ENCODE measurements around the gene PRRC1. TPM values are rescaled to one million over a fixed set of nuclear protein-coding genes. Genes with fewer than 3 reads are reported as not detected.
"Not testable (repeated sequence)": the region's sequence is repeated elsewhere in the genome, so short reads cannot be mapped to it uniquely, and the experiment has no call there.

PRRC1 gene
- total RNA-seq, 2 experiments from 2014 or later: 39.4 to 44.0 TPM

- H3K9me3 Mint-ChIP-seq: peaks cover 7% of the 10 kb centered on the region
- POLR2A ChIA-PET: no interaction called here
- no peak for DNase-seq
- CTCF ChIA-PET: no interaction called here
- intact Hi-C loops (cut with micrococcal nuclease): loop anchor here (2.0 to 10.0 kb wide), 3 partner anchors 481 to 1579 kb away; partner anchors contain the start of genes ISOC1 and MARCHF3
- no peak overlapping the region for H3K27ac Mint-ChIP-seq
- peaks cover 14% of the 10 kb centered on the region for H3K27me3 Mint-ChIP-seq
- H3K36me3 Mint-ChIP-seq: peaks cover 21% of the 10 kb centered on the region
- no peak overlapping the region for H3K4me3 Mint-ChIP-seq
- peaks cover 27% of the 10 kb centered on the region for H3K4me1 Mint-ChIP-seq (ENCODE audit: low read depth)
These were observed 1.6 kb upstream of the PRRC1 start for GRCh38 chr5:127515693-127516440.

- H3K27me3 Mint-ChIP-seq: peaks cover 5% of the 10 kb centered on the region
- POLR2A ChIA-PET: interaction anchor here (0.9 kb wide), 1 partner anchor 739 kb away, joined by 5 read pairs; no protein-coding TSS in a partner anchor
These were observed 345 bp upstream of the PRRC1 start for GRCh38 chr5:127517110-127517479.

GRCh38 chr5:127518319-127518621, 830 bp downstream of the PRRC1 start:
- Mint-ChIP-seq H3K4me1 (ENCODE audit: low read depth) (peaks cover 33% of the 10 kb centered on the region), H3K4me3 (peak overlapping the region; percentile 84), H3K27me3 (peaks cover 2% of the 10 kb centered on the region), H3K9me3 (peaks cover 18% of the 10 kb centered on the region), H3K36me3 (peaks cover 34% of the 10 kb centered on the region), H3K27ac (peak overlapping the region; percentile 50)
- intact Hi-C loops (cut with micrococcal nuclease): loop anchor here (10.0 kb wide), 1 partner anchor 483 kb away; the partner anchor contains the start of gene MARCHF3
- DNase-seq: no peak
- ChIA-PET POLR2A (no interaction called here), CTCF (interaction anchor here (1.5 kb wide), 1 partner anchor 19 kb away, joined by 4 read pairs; no protein-coding TSS in a partner anchor)

More at GRCh38 chr5:127517110-127517479, 345 bp upstream of the PRRC1 start:
- peak overlapping the region; percentile 72 for H3K4me3 Mint-ChIP-seq
- CTCF ChIA-PET: interaction anchor here (1.5 kb wide), 1 partner anchor 20 kb away, joined by 4 read pairs; no protein-coding TSS in a partner anchor
- H3K4me1 Mint-ChIP-seq (ENCODE audit: low read depth): peaks cover 33% of the 10 kb centered on the region
- DNase-seq: no peak
- H3K27ac Mint-ChIP-seq: peak overlapping the region; percentile 38
- intact Hi-C loops (cut with micrococcal nuclease): loop anchor here (1.0 to 10.0 kb wide), 4 partner anchors 482 to 1578 kb away; partner anchors contain the start of genes ISOC1, MARCHF3 and SLC12A2
- H3K36me3 Mint-ChIP-seq: peaks cover 31% of the 10 kb centered on the region
- peaks cover 18% of the 10 kb centered on the region for H3K9me3 Mint-ChIP-seq

- intact Hi-C loops (cut with micrococcal nuclease): loop anchor here (10.0 kb wide), 1 partner anchor 485 kb away; the partner anchor contains the start of gene MARCHF3
- DNase-seq: no peak
- POLR2A ChIA-PET: no interaction called here
- peaks cover under 1% of the 10 kb centered on the region for H3K27me3 Mint-ChIP-seq
- no peak overlapping the region for H3K4me3 Mint-ChIP-seq
- H3K4me1 Mint-ChIP-seq (ENCODE audit: low read depth): peaks cover 33% of the 10 kb centered on the region
- CTCF ChIA-PET: no interaction called here
- no peak overlapping the region for H3K27ac Mint-ChIP-seq
- H3K36me3 Mint-ChIP-seq: peaks cover 38% of the 10 kb centered on the region
- H3K9me3 Mint-ChIP-seq: peaks cover 18% of the 10 kb centered on the region
These were observed 2.1 kb downstream of the PRRC1 start for GRCh38 chr5:127519527-127519926.

GRCh38 chr5:127521138-127521770, 3.8 kb downstream of the PRRC1 start:
- H3K27me3 Mint-ChIP-seq: no peaks in the 10 kb centered on the region
- CTCF ChIA-PET: no interaction called here
- H3K4me1 Mint-ChIP-seq (ENCODE audit: low read depth): peaks cover 33% of the 10 kb centered on the region
- peaks cover 46% of the 10 kb centered on the region for H3K36me3 Mint-ChIP-seq
- H3K27ac Mint-ChIP-seq: no peak overlapping the region
- POLR2A ChIA-PET: no interaction called here
- intact Hi-C loops (cut with micrococcal nuclease): no loop called here
- peaks cover 18% of the 10 kb centered on the region for H3K9me3 Mint-ChIP-seq
- no peak overlapping the region for H3K4me3 Mint-ChIP-seq
- DNase-seq: no peak

GRCh38 chr5:127525181-127525580, 7.7 kb downstream of the PRRC1 start:
- ChIA-PET CTCF (no interaction called here), POLR2A (no interaction called here)
- intact Hi-C loops (cut with micrococcal nuclease): no loop called here

GRCh38 chr5:127529904-127530682, 12.7 kb downstream of the PRRC1 start:
- Mint-ChIP-seq H3K4me1 (ENCODE audit: low read depth) (no peaks in the 10 kb centered on the region), H3K27ac (no peak overlapping the region), H3K27me3 (no peaks in the 10 kb centered on the region), H3K9me3 (no peaks in the 10 kb centered on the region), H3K36me3 (peaks cover 46% of the 10 kb centered on the region), H3K4me3 (no peak overlapping the region)
- ChIA-PET CTCF (no interaction called here), POLR2A (no interaction called here)
- intact Hi-C loops (cut with micrococcal nuclease): no loop called here
- DNase-seq: no peak

More at GRCh38 chr5:127525181-127525580, 7.7 kb downstream of the PRRC1 start:
- peaks cover 17% of the 10 kb centered on the region for H3K9me3 Mint-ChIP-seq
- no peak overlapping the region for H3K27ac Mint-ChIP-seq
- H3K36me3 Mint-ChIP-seq: peaks cover 50% of the 10 kb centered on the region
- no peak overlapping the region for H3K4me3 Mint-ChIP-seq
- no peaks in the 10 kb centered on the region for H3K27me3 Mint-ChIP-seq
- peaks cover 11% of the 10 kb centered on the region for H3K4me1 Mint-ChIP-seq (ENCODE audit: low read depth)
- no peak for DNase-seq

GRCh38 chr5:127536687-127537086, 19.2 kb downstream of the PRRC1 start:
- Mint-ChIP-seq H3K4me1 (ENCODE audit: low read depth) (no peaks in the 10 kb centered on the region), H3K9me3 (no peaks in the 10 kb centered on the region), H3K36me3 (peaks cover 52% of the 10 kb centered on the region), H3K4me3 (no peak overlapping the region), H3K27ac (no peak overlapping the region), H3K27me3 (no peaks in the 10 kb centered on the region)
- no peak for DNase-seq
- intact Hi-C loops (cut with micrococcal nuclease): no loop called here
- POLR2A ChIA-PET: no interaction called here
- CTCF ChIA-PET: interaction anchor here (1.5 to 1.8 kb wide), 2 partner anchors 19 to 27 kb away, joined by 4 to 5 read pairs; partner anchors contain the start of gene PRRC1

- POLR2A ChIA-PET; CTCF ChIA-PET; H3K4me3 Mint-ChIP-seq; H3K4me1 Mint-ChIP-seq (ENCODE audit: low read depth); H3K27ac Mint-ChIP-seq; intact Hi-C loops (cut with micrococcal nuclease); H3K9me3 Mint-ChIP-seq; H3K27me3 Mint-ChIP-seq; DNase-seq: not testable (repeated sequence)
- H3K36me3 Mint-ChIP-seq: peaks cover 41% of the 10 kb centered on the region
These were observed 23.1 kb downstream of the PRRC1 start for GRCh38 chr5:127540553-127540952.

GRCh38 chr5:127545249-127545648, 27.8 kb downstream of the PRRC1 start:
- H3K9me3 Mint-ChIP-seq; H3K27me3 Mint-ChIP-seq; H3K27ac Mint-ChIP-seq; H3K4me3 Mint-ChIP-seq; DNase-seq; intact Hi-C loops (cut with micrococcal nuclease); H3K4me1 Mint-ChIP-seq (ENCODE audit: low read depth); CTCF ChIA-PET; POLR2A ChIA-PET: not testable (repeated sequence)
- peaks cover 29% of the 10 kb centered on the region for H3K36me3 Mint-ChIP-seq

- no peaks in the 10 kb centered on the region for H3K27me3 Mint-ChIP-seq
- peaks cover 8% of the 10 kb centered on the region for H3K4me1 Mint-ChIP-seq (ENCODE audit: low read depth)
- CTCF ChIA-PET: interaction anchor here (0.9 kb wide), 1 partner anchor 14 kb away, joined by 4 read pairs; no protein-coding TSS in a partner anchor
- H3K4me3 Mint-ChIP-seq: no peak overlapping the region
- no peak overlapping the region for H3K27ac Mint-ChIP-seq
- intact Hi-C loops (cut with micrococcal nuclease): no loop called here
- POLR2A ChIA-PET: interaction anchor here (1.2 kb wide), 1 partner anchor 12 kb away, joined by 3 read pairs; no protein-coding TSS in a partner anchor
- H3K36me3 Mint-ChIP-seq: peaks cover 35% of the 10 kb centered on the region
- no peak for DNase-seq
- no peaks in the 10 kb centered on the region for H3K9me3 Mint-ChIP-seq
These were observed 32.1 kb downstream of the PRRC1 start for GRCh38 chr5:127549551-127549950.
